Stimulated activated CD8-positive, alpha-beta memory T cell treated with anti-CD3 and anti-CD28 coated beads, Interleukin-4, amount 100 ng/mL, for 1 hour (primary cell): ENCODE data around the gene MFAP3.
"Not testable (repeated sequence)": the region's sequence is repeated elsewhere in the genome, so short reads cannot be mapped to it uniquely, and the experiment has no call there.

Source experiments
- DNase-seq, 2 donors: peaks; one replicate each; pipeline ENCODE4 v3.0.0-alpha.2; 2020; ENCODE audit warnings: low read depth in 2 of 2, low spot score in 1 of 2

MFAP3 gene

DNA sequence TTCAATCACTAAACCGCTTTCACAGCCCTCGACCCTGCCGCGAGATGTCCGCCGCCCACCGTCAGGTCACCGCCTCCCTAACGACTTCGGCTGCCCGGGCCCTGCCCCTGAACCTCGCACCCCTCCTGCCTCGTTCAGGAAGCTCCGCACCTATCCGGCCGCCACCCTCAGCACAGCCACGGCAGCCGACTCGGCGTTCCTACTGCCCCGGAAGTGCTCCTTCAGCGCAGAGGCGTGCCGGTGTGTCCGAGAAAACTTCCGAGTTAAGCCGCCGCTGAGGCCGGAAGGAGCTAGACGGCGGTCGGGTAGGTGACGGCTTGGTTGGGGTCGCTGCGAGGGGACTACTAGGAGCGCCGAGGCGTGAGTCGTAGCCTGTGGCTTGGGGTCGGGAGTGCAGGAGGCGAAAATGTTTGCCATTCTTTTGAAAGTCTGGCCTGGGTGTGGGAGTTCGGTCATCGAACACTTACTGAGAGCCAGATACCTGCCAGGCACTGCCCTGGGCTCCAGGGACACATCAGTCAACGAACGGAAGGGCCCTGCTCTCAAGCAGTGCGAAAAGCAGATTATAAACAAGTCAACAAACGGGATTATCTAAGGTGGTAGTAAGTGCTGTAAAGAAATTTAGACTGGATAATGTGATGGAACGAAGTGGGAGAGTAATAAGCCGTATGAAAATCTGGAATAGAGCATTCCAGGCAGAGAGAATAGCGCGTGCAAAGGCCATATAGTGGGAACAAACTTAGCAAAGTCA, at the start of gene MFAP3, which contains the start of gene FAM114A2:
TSS of gene MFAP3 (plus strand) at position 261 of the 751 bp plus-strand sequence. CDS start 10,756 bp downstream, outside the sequence.
TSS of gene FAM114A2 (minus strand) at position 204 of the 751 bp plus-strand sequence. CDS start 3,957 bp downstream, outside the sequence.
- peak; percentile 67 to 75 for DNase-seq

- no peak for DNase-seq
Measured at GRCh38 chr5:153991168-153991567, 47.6 kb upstream of the MFAP3 start.

- DNase-seq, result no peak
Measured at GRCh38 chr5:153998010-153998409, 40.8 kb upstream of the MFAP3 start.

GRCh38 chr5:153998768-153999167, 40.0 kb upstream of the MFAP3 start:
- DNase-seq, result no peak

- no peak for DNase-seq
Measured at GRCh38 chr5:153999995-154000394, 38.8 kb upstream of the MFAP3 start.

- DNase-seq, result no peak
Measured at GRCh38 chr5:154000703-154001102, 38.1 kb upstream of the MFAP3 start.

DNA sequence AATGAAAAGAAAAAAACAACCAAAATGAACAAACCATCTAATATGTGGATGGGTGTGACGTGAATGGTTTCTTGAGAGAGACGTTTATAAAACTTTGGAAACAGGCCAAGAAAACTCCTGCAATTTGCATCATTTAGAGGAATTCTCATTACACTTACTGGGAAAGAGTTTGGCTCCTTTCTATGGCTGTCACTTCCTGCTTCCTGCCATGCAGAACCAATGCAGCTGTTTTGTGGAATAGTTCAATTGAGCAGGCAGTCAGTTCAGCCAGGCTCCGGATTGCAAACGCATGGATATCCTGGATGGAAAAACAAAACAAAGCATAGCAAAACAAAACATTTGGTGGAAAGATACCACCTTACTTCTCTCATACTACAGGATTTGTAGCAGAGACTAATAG, 36.7 kb upstream of the MFAP3 start:
- DNase-seq, result no peak

DNA sequence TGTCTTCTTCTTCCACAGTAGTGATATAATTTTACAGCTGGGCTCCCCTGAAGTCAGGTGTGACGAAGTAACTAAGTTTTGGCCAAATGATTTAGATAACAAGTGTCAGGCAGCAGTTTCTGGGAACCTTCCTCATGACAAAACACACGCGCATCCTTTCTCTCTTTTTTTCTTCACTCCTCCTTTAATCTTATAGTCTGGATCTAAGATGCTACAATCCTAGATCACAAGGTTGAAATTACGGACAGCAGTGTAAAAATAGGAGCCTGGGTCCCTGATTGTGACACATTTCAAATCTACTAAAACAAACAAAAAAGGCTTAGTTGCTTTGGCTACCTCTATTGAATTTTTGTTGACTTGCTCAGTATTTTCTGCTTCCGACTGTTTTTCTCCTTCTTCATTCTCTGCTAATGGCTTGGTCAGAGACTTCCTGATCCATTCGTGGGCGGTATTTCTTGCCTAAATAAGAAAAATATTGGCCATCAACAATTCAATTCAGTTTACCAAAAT, 36.2 kb upstream of the MFAP3 start:
- no peak for DNase-seq

GRCh38 chr5:154005648-154006047, 33.1 kb upstream of the MFAP3 start:
- DNase-seq, result no peak

- DNase-seq, result no peak
Measured at GRCh38 chr5:154010660-154011059, 28.1 kb upstream of the MFAP3 start.

DNA sequence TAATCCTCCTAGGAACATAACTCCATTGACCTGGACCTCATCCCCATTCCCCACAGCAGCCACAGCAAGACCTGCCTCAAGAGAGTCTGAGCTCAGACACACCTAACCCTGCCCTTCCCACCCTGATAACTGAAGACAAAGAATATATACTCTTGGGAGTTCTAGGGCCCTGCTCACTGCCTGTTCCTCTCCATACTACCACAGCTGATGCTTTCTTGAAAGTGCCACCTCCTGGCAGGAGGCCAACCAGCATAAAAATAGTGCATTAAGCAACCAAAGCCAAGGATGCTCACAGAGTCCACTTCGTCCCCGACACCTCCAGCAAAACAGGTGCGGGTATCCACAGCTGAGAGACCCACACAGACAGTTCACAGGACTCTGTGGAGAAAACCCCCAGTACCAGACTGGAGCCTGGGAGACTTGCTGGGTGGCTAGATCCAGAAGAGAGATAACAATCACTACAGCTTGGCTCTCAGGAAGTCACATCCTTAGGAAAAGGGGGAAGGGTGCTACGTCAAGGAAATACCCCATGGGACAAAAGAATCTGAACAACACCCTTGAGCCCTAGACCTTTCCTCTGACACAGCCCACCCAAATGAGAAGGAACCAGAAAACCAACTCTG, 23.6 kb upstream of the MFAP3 start:
- no peak for DNase-seq

- not testable (repeated sequence) for DNase-seq
Measured at GRCh38 chr5:154018919-154019318, 19.8 kb upstream of the MFAP3 start.

DNA sequence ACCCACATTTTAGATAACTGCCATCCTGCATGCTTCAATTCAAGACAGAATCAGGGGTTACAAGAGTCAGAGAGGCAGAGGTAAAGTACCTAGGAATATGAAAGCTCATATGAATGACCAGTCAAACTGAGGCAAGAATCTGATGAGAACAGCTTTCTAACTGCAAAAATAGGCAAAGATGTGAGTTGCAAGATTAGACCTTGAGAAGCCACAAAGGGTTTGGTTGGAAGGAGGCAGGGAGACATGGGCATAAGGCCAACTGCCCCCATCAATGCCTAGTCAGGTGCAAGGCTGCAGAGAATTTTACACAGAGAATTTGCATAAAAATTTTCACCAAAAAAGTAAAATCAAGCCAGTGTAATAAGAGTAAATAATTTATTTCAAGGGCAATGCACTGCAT, 12.8 kb upstream of the MFAP3 start:
- no peak for DNase-seq

DNA sequence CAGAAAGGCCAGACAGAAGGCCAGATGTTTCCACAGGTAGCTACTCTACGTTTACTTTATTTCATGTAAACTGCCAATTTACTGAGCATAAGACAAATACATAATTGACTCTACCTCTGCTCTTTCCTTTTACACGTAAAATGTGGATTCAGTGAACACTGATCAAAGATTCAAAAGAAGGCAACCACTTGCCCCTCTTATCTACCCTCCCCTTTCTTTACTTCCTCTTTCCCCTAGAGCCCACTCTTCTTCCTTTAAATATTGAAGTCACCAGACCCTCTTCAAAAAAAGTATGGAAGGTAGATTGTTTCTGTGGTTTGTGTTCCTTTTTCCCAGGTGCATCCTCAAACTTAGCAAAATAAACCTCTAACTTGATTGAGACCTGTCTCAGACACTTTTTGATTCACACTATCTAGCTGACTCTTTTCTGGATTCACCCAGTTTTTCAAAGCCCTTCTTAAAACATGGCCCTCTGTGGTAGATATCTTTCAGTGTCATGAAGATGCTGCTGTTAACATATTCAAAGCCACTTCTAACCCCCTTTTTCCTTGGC, 6.8 kb upstream of the MFAP3 start:
- no peak for DNase-seq

GRCh38 chr5:154034944-154035343, 3.8 kb upstream of the MFAP3 start:
- no peak for DNase-seq

- DNase-seq, result no peak
Measured at GRCh38 chr5:154038261-154038706, 483 bp upstream of the MFAP3 start.

DNA sequence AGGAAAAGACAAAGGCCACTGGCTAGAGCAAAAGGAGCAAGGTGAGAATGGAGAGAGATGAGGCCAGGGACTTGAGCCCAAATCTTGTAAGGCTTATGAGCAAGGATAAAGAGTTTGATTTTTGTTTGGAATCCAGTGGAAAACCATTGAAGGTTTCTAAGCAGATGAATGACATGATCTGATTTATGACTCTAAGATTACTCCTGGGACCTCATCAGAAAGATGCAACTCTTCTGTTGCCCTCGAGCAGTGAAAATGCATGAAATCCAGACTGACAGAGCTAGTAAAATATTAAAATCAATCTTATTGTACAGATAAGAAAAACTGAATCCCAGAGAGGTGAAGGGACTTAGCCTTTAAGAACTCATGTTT, 677 bp downstream of the MFAP3 start:
- DNase-seq, result no peak

DNA sequence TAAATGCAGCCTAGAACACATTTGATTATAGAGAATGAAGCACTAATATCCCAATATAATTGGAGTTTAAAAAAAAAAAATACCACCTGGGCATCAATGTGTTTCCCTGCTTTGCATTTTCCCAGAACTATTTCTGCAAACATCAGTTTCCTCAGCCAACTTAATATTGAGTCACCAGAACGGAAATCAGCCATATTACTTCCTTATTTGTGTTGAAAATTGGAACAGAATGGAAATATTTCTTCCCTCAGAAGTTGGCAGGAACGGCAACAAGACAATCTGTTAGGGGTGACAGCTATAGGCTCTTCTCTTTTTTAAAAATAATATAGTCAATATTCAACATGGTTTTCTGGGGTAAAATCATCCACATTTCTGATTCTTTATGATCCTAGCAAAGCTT, 4.0 kb downstream of the MFAP3 start:
- no peak for DNase-seq

GRCh38 chr5:154044099-154044498, 5.3 kb downstream of the MFAP3 start:
- no peak for DNase-seq

DNA sequence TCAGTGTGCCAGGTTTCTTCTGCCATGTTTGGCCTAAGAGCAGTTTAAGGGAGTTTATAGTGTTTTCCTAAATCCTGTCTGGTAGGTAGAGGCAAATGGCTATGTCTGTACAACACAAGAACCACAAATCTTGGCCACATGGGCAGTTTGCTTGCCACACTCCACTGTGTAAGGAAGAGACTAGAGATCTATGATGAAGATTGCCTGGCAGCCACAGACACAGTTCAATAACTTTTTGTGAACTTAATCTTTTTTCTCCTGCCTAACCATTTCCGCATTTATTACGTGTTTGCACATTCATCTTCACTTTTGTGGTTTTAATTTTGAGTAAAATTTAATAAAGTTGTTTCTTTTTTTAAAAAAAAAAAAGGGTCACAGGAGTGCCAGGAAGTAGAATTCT, 5.8 kb downstream of the MFAP3 start:
- DNase-seq, result no peak

DNA sequence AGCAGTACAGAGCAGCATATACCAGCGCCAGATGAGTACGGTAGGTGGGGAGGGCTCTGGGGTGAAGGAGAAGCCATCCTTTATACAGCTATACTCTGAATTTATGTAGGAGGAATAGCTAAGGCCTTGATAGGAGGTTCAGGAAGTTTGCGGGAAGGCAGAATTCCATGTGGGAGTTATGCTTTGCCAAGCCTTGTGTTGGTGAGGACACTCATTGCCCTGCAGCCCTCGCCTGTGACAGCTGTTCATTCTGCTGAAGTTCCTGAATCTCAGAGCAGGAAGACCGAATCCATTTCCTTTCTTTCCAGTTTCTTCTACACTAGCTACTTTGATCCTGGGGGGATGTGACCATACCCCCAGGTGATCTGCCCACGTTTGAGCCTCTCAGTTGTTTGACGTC, 7.7 kb downstream of the MFAP3 start:
- no peak for DNase-seq

DNA sequence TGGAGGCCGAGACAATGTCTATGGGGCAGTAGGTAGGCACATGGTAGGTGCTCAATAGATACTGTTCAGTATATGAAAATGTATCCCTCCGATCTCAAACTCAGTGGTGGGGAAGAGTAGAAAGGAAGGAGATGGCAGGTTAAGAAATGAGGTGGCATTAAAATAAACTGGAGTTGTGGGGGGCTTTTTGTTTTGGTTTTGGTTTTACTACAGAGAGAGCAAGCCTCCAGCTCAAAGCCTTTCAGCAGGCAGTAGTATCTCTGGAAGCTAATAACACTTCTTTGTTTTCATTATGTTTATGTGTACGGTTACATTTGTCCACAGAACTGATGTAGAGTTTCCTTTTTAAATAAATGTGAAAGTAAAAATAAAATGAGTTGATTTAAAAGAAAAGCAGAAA, 8.6 kb downstream of the MFAP3 start:
- no peak for DNase-seq
